HEK293 (cell line): ENCODE measurements around the gene MGAT4A.

Source experiments
- CTCF ChIA-PET: fragments of 350-600 bp; formaldehyde crosslinking; extraction: SDS; loops from one replicate; lab custom pipeline; 2021; ENCODE audit warnings: antibody characterized with exemption; lab: Yijun Ruan, JAX
- POLR2A ChIA-PET: fragments of 300-600 bp; formaldehyde crosslinking; extraction: SDS; loops from one replicate; lab custom pipeline; 2020; ENCODE audit warnings: antibody characterized with exemption, inconsistent platforms; lab: Yijun Ruan, JAX
- H3K27ac ChIP-seq: fragments of 200-500 bp; sonication (Bioruptor generic); 2 replicates; pipeline ENCODE4 v1.5.1; 2014; ENCODE audit warnings: low read depth, low read length, control low read depth, inconsistent platforms; ENCODE audit errors: extremely low read depth
- H3K36me3 ChIP-seq, 2 experiments: fragments of 200-500 bp in 1 of 2; sonication (Bioruptor generic) in 1 of 2; 1 replicate in 1 of 2; 2 replicates in 1 of 2; pipeline ENCODE4 v1.5.1; 2014 to 2017; ENCODE audit warnings: inconsistent platforms in 2 of 2, low read length in 2 of 2; ENCODE audit not compliant: control insufficient read depth in 2 of 2, insufficient read depth in 1 of 2
- H3K4me1 ChIP-seq: fragments of 200-500 bp; sonication (Bioruptor generic); 2 replicates; pipeline ENCODE4 v1.5.1; 2014; ENCODE audit warnings: mild to moderate bottlenecking, low read length, inconsistent platforms; ENCODE audit not compliant: control insufficient read depth, insufficient read depth
- H3K4me3 ChIP-seq: 2 replicates; pipeline ENCODE4 v1.5.1; 2011; ENCODE audit warnings: low read depth, mild to moderate bottlenecking, control low read depth, low read length, moderate library complexity
- H3K9me3 ChIP-seq: fragments of 200-500 bp; sonication (Bioruptor generic); 2 replicates; pipeline ENCODE4 v1.5.1; 2014; ENCODE audit warnings: low read depth, low read length, inconsistent platforms; ENCODE audit not compliant: control insufficient read depth, insufficient read depth
- GLIS1 ChIP-seq: fragments of 450-650 bp; formaldehyde crosslinking; IDR thresholded peaks from 2 replicates; pipeline ENCODE4 v1.5.1; 2016; ENCODE audit warnings: missing biosample characterization, missing genetic modification characterization
- INSM2 ChIP-seq: fragments of 450-650 bp; formaldehyde crosslinking; IDR thresholded peaks from 2 replicates; pipeline ENCODE4 v1.5.1; 2016; ENCODE audit warnings: missing biosample characterization, missing genetic modification characterization
- KLF9 ChIP-seq: fragments of 450-650 bp; formaldehyde crosslinking; IDR thresholded peaks from 2 replicates; pipeline ENCODE4 v1.5.1; 2016; ENCODE audit warnings: missing biosample characterization, missing genetic modification characterization, low read depth
- MZF1 ChIP-seq: fragments of 450-650 bp; formaldehyde crosslinking; IDR thresholded peaks from 2 replicates; pipeline ENCODE4 v1.5.1; 2017; ENCODE audit warnings: missing biosample characterization, missing genetic modification characterization, borderline replicate concordance
- PATZ1 ChIP-seq: fragments of 450-650 bp; formaldehyde crosslinking; IDR thresholded peaks from 2 replicates; pipeline ENCODE4 v1.5.1; 2016; ENCODE audit warnings: missing biosample characterization, missing genetic modification characterization
- PRDM2 ChIP-seq: fragments of 450-650 bp; formaldehyde crosslinking; IDR thresholded peaks from 2 replicates; pipeline ENCODE4 v1.5.1; 2016; ENCODE audit warnings: missing biosample characterization, missing genetic modification characterization, borderline replicate concordance
- ZBTB11 ChIP-seq: fragments of 450-650 bp; formaldehyde crosslinking; conservative IDR thresholded peaks from 2 replicates; pipeline ENCODE4 v1.5.1; 2016; ENCODE audit warnings: low read depth, missing biosample characterization, missing genetic modification characterization
- ZBTB6 ChIP-seq: fragments of 450-650 bp; formaldehyde crosslinking; IDR thresholded peaks from 2 replicates; pipeline ENCODE4 v1.5.1; 2017; ENCODE audit warnings: missing biosample characterization, missing genetic modification characterization
- ZFP3 ChIP-seq: fragments of 450-650 bp; formaldehyde crosslinking; IDR thresholded peaks from 2 replicates; pipeline ENCODE4 v1.5.1; 2016; ENCODE audit warnings: low read depth, missing biosample characterization, missing genetic modification characterization
- ZNF24 ChIP-seq: fragments of 450-650 bp; formaldehyde crosslinking; IDR thresholded peaks from 2 replicates; pipeline ENCODE4 v1.5.1; 2016; ENCODE audit warnings: missing biosample characterization, missing genetic modification characterization
- ZNF398 ChIP-seq: fragments of 450-650 bp; formaldehyde crosslinking; IDR thresholded peaks from 2 replicates; pipeline ENCODE4 v1.5.1; 2017; ENCODE audit warnings: missing biosample characterization, missing genetic modification characterization
- ZNF544 ChIP-seq: fragments of 450-650 bp; formaldehyde crosslinking; IDR thresholded peaks from 2 replicates; pipeline ENCODE4 v1.5.0; 2017; ENCODE audit warnings: missing biosample characterization, missing genetic modification characterization
- ZNF692 ChIP-seq: fragments of 450-650 bp; formaldehyde crosslinking; IDR thresholded peaks from 2 replicates; pipeline ENCODE4 v1.5.1; 2016; ENCODE audit warnings: missing biosample characterization, missing genetic modification characterization

MGAT4A gene

GRCh38 chr2:98750593-98751282, 19.8 kb upstream of the MGAT4A start:
- ChIA-PET CTCF (no interaction called here), POLR2A (no interaction called here)
- no peak overlapping the region for H3K4me3 ChIP-seq
- no peaks in the 10 kb centered on the region for H3K36me3 ChIP-seq
- H3K27ac ChIP-seq: no peak overlapping the region
- TF ChIP-seq ZNF692 (tag by site-specific recombination) (no peak), GLIS1 (tag by site-specific recombination) (no peak), ZNF24 (no peak), PRDM2 (tag by site-specific recombination) (no peak)
- no peaks in the 10 kb centered on the region; the same call in 1 of the 2 replicates for H3K9me3 ChIP-seq
- no peaks in the 10 kb centered on the region for H3K4me1 ChIP-seq

GRCh38 chr2:98749066-98749450, 18.1 kb upstream of the MGAT4A start:
- Histone ChIP-seq H3K9me3 (no peaks in the 10 kb centered on the region; the same call in 1 of the 2 replicates), H3K4me1 (no peaks in the 10 kb centered on the region), H3K4me3 (no peak overlapping the region), H3K27ac (no peak overlapping the region), H3K36me3 (no peaks in the 10 kb centered on the region)
- CTCF ChIA-PET: interaction anchor here (0.8 kb wide), 1 partner anchor 9 kb away, joined by 6 read pairs; no protein-coding TSS in a partner anchor
- POLR2A ChIA-PET: no interaction called here
- TF ChIP-seq KLF9 (tag by site-specific recombination) (no peak), PATZ1 (tag by site-specific recombination) (no peak), ZBTB6 (tag by site-specific recombination) (no peak), ZNF398 (tag by site-specific recombination) (no peak), ZBTB11 (tag by site-specific recombination) (no peak), INSM2 (tag by site-specific recombination) (no peak), MZF1 (tag by site-specific recombination) (no peak), ZNF544 (no peak), ZFP3 (tag by site-specific recombination) (no peak)
